Measurements from ENCODE around the gene PGAP3. TPM values are rescaled to one million over a fixed set of nuclear protein-coding genes. Genes with fewer than 3 reads are reported as not detected.

The PGAP3 gene
- total and polyA plus RNA-seq, 4 donors, result 15.9 to 39.7 (median 26.4) TPM

DNA sequence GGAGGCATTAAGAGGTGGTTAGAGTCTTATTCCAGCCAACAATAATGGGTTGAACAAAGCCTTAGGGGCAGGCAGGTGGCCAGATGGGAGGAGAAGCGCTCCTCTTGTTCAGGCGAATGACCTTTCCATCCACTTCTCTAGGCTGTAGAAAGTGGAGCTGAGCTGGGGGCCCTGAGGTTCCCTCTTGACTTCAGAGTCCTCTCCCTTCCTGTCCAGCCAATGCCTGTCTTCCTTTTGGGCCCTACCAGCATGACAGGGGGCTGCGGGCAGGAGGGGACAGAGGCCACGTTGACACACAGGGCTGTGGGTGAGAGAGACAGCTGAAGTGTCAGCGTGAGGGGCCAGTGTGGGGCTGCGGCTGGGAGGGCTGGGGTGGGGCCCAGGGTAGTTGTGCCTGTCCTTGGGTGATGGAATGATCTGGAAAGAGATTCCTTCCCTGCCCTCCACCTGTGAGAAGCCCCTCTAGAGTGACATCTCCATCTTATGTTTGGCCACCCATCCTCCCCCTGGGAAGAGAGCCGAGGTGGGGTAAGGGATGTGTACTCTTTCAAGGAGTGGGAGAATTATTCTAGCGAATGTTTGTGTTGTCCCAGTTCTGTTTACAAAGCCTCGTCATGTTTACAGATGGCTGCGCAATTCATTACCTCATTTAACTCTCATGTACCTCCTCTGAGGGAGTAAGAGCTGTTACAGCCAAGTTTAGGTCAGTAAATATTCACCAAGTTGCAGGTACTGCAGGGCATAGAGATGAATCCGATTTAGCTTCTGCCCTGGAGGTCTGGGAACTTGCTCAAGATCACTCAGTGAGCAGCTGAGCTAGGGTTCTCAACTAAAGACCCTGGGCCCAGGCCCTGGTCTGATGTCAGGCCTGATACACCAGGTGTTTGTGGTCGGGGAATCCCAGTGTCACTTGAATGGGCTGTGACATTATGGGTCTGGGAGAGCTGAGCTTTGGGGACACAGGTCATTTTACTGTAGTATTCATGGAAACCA is 15.3 kb upstream of the PGAP3 start:
- H3K9ac ChIP-seq (ENCODE audit: insufficient read depth in 1 of 2, low read length in 2 of 2), result no peak overlapping the region
- no peaks in the 10 kb centered on the region for H3K27me3 ChIP-seq (ENCODE audit: control insufficient read depth in 3 of 3, insufficient read depth in 3 of 3, low read length in 2 of 3)
- no peak for DNase-seq
- peak overlapping the region; percentile 52 to 62 for H3K27ac ChIP-seq (ENCODE audit: low read depth in 1 of 2, low read length in 1 of 2)
- TF ChIP-seq CTCF (IDR thresholded peaks at IDR 0.05; ENCODE audit: control extremely low read depth, extremely low read depth), result no peak
- peaks cover 0 to 11% (median 5%) of the 10 kb centered on the region in 4 donors for H3K36me3 ChIP-seq (ENCODE audit: control insufficient read depth in 4 of 4, insufficient read depth in 4 of 4, low read length in 4 of 4)
- WGBS, 2 donors, result 59 to 65% methylated on average over 11 to 12 of the region's 12 CpGs
- ATAC-seq (ENCODE audit: insufficient read depth, low FRiP score), result no peak
- no peaks in the 10 kb centered on the region for H3K9me3 ChIP-seq (ENCODE audit: control insufficient read depth in 4 of 4, insufficient read depth in 3 of 4, low read length in 3 of 4)
- no peak overlapping the region for H3K4me3 ChIP-seq
- H3K4me1 ChIP-seq (ENCODE audit: control insufficient read depth in 5 of 5, insufficient read depth in 5 of 5, low read length in 5 of 5), result peaks cover 3 to 47% (median 21%) of the 10 kb centered on the region in 5 donors

- WGBS, 2 donors, result 77 to 80% methylated on average over 4 of the region's 4 CpGs
- ATAC-seq (ENCODE audit: insufficient read depth, low FRiP score), result no peak
- peak overlapping the region in 1 of 2 donors; percentile 14 for H3K9ac ChIP-seq (ENCODE audit: insufficient read depth in 1 of 2, low read length in 2 of 2)
- H3K36me3 ChIP-seq (ENCODE audit: control insufficient read depth in 4 of 4, insufficient read depth in 4 of 4, low read length in 4 of 4), result peaks cover 0 to 6% (median under 1%) of the 10 kb centered on the region in 4 donors
- H3K27ac ChIP-seq (ENCODE audit: low read depth in 1 of 2, low read length in 1 of 2), result peak overlapping the region in 1 of 2 donors; percentile 40
- TF ChIP-seq CTCF (IDR thresholded peaks at IDR 0.05; ENCODE audit: control extremely low read depth, extremely low read depth), result no peak
- H3K4me3 ChIP-seq, result no peak overlapping the region
- no peaks in the 10 kb centered on the region for H3K27me3 ChIP-seq (ENCODE audit: control insufficient read depth in 3 of 3, insufficient read depth in 3 of 3, low read length in 2 of 3)
- DNase-seq, result no peak
- H3K9me3 ChIP-seq (ENCODE audit: control insufficient read depth in 4 of 4, insufficient read depth in 3 of 4, low read length in 3 of 4), result no peaks in the 10 kb centered on the region
- H3K4me1 ChIP-seq (ENCODE audit: control insufficient read depth in 5 of 5, insufficient read depth in 5 of 5, low read length in 5 of 5), result peaks cover 3 to 47% (median 20%) of the 10 kb centered on the region in 5 donors
Observed at GRCh38 chr17:39701784-39702422, 14.0 kb upstream of the PGAP3 start.

DNA sequence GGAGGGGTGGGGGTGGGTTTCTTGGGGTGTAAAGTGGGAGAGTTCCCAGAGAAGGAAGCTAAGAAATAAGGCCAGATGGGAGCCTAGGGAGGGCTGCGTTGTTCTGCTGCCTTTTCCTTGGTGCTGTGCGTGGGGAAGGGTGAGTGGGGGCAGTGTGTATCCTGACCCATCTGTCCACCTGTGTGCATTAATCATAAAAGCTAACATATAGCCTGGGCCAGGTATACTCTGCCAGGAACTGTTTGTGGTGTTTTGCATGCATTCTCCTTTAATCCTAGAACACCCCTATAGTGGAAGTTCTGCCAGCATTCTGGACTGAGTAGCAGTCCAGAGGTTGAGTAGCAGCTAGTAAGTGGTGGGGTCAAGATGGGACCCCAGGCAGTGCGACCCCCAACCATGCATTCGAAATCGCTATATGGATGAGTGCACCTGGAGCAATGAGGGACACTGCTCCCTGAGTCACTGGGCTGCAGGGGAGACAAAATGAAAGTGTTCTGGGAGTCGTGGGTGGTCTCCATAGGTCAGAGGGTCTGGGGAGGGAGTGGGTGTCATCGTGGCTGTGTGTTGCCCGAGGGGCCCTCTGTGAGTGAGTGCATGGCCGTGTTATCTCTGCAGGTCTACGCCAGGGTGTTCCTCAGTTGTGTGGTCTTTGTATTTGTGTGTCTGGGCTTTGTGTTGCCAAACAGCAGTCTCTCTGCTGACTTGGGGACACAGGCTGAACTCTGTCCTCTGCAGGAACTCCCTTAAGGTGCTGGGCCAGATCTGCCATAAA is 13.3 kb upstream of the PGAP3 start:
- WGBS, 2 donors, result 46 to 48% methylated on average over 10 of the region's 10 CpGs
- peak overlapping the region; percentile 40 to 94 for H3K27ac ChIP-seq (ENCODE audit: low read depth in 1 of 2, low read length in 1 of 2)
- peaks cover 3 to 41% (median 18%) of the 10 kb centered on the region in 5 donors for H3K4me1 ChIP-seq (ENCODE audit: control insufficient read depth in 5 of 5, insufficient read depth in 5 of 5, low read length in 5 of 5)
- ATAC-seq (ENCODE audit: insufficient read depth, low FRiP score) (no peak), DNase-seq (no peak)
- H3K9me3 ChIP-seq (ENCODE audit: control insufficient read depth in 4 of 4, insufficient read depth in 3 of 4, low read length in 3 of 4), result no peaks in the 10 kb centered on the region
- H3K36me3 ChIP-seq (ENCODE audit: control insufficient read depth in 4 of 4, insufficient read depth in 4 of 4, low read length in 4 of 4), result peaks cover 0 to 4% (median under 1%) of the 10 kb centered on the region in 4 donors
- TF ChIP-seq CTCF (IDR thresholded peaks at IDR 0.05; ENCODE audit: control extremely low read depth, extremely low read depth), result no peak
- H3K9ac ChIP-seq (ENCODE audit: insufficient read depth in 1 of 2, low read length in 2 of 2), result peak overlapping the region; percentile 68 to 84
- H3K27me3 ChIP-seq (ENCODE audit: control insufficient read depth in 3 of 3, insufficient read depth in 3 of 3, low read length in 2 of 3), result no peaks in the 10 kb centered on the region
- peak overlapping the region; percentile 26 for H3K4me3 ChIP-seq
